Urothelium cell line (cell line): Measurements from ENCODE around the gene ATP5F1A.
"Not testable (repeated sequence)": the region's sequence is repeated elsewhere in the genome, so short reads cannot be mapped to it uniquely, and the experiment has no call there.

Experiments used
- DNase-seq: peaks from one replicate; pipeline ENCODE4 v3.0.0; 2011; ENCODE audit warnings: low spot score, mixed read lengths
- FAIRE-seq: peaks from 2 replicates; lab custom pipeline; 2011; peaks lifted over from hg19 to GRCh38; lab: Jason Lieb, UNC

The ATP5F1A gene

GRCh38 chr18:46097801-46098615 is at the start of gene ATP5F1A:
Gene ATP5F1A (minus strand): TSS chr18:46098296. CDS start chr18:46098231, 65 bp downstream.
- DNase-seq (peak; percentile 82), FAIRE-seq (no peak)

GRCh38 chr18:46141199-46141598 is 43.1 kb upstream of the ATP5F1A start:
- DNase-seq: no peak
- no peak for FAIRE-seq

- DNase-seq: no peak
- FAIRE-seq: no peak
These were observed 42.1 kb upstream of the ATP5F1A start for GRCh38 chr18:46140173-46140572.

GRCh38 chr18:46134920-46135675 is 37.0 kb upstream of the ATP5F1A start:
- DNase-seq: no peak
- FAIRE-seq: no peak

- DNase-seq (no peak), FAIRE-seq (no peak)
These were observed 35.4 kb upstream of the ATP5F1A start for GRCh38 chr18:46133534-46133933.

- FAIRE-seq, DNase-seq: not testable (repeated sequence)
These were observed 32.5 kb upstream of the ATP5F1A start for GRCh38 chr18:46130549-46130948.

- DNase-seq (no peak), FAIRE-seq (no peak)
These were observed 32.0 kb upstream of the ATP5F1A start for GRCh38 chr18:46130061-46130460.

GRCh38 chr18:46126625-46127024 is 28.5 kb upstream of the ATP5F1A start:
- not testable (repeated sequence) for FAIRE-seq, DNase-seq

GRCh38 chr18:46113751-46114150 is 15.7 kb upstream of the ATP5F1A start:
- FAIRE-seq (no peak), DNase-seq (no peak)

GRCh38 chr18:46110406-46110805 is 12.3 kb upstream of the ATP5F1A start:
- no peak for DNase-seq
- FAIRE-seq: no peak

- FAIRE-seq: no peak
- no peak for DNase-seq
These were observed 11.3 kb upstream of the ATP5F1A start for GRCh38 chr18:46109386-46109785.

- DNase-seq (peak; percentile 90), FAIRE-seq (no peak)
These were observed 6.2 kb upstream of the ATP5F1A start, which contains the start of gene HAUS1 for GRCh38 chr18:46104128-46104911. Gene HAUS1 (plus strand): TSS chr18:46104385. CDS start chr18:46104412, 27 bp downstream.

- FAIRE-seq: no peak
These were observed 1.4 kb upstream of the ATP5F1A start for GRCh38 chr18:46099463-46099862.

GRCh38 chr18:46098616-46098933 is 479 bp upstream of the ATP5F1A start:
- DNase-seq: no peak
- no peak for FAIRE-seq

More at GRCh38 chr18:46099463-46099862, 1.4 kb upstream of the ATP5F1A start:
- no peak for DNase-seq

GRCh38 chr18:46097431-46097800 is 680 bp downstream of the ATP5F1A start:
- no peak for FAIRE-seq
- no peak for DNase-seq

- no peak for FAIRE-seq
These were observed 1.3 kb downstream of the ATP5F1A start for GRCh38 chr18:46096651-46097300.

GRCh38 chr18:46095532-46095931 is 2.6 kb downstream of the ATP5F1A start:
- no peak for DNase-seq
- FAIRE-seq: no peak

More at GRCh38 chr18:46096651-46097300, 1.3 kb downstream of the ATP5F1A start:
- DNase-seq: no peak

GRCh38 chr18:46088501-46088900 is 9.6 kb downstream of the ATP5F1A start:
- not testable (repeated sequence) for DNase-seq, FAIRE-seq

- DNase-seq: no peak
These were observed 13.7 kb downstream of the ATP5F1A start for GRCh38 chr18:46084431-46084830.

GRCh38 chr18:46080156-46080555 is 17.9 kb downstream of the ATP5F1A start:
- FAIRE-seq (no peak), DNase-seq (no peak)

More at GRCh38 chr18:46084431-46084830, 13.7 kb downstream of the ATP5F1A start:
- no peak for FAIRE-seq
